Thyroid gland (tissue), 4 donors: ENCODE measurements around the gene POLR1B.

Source experiments
- POLR2A ChIP-seq, 2 donors: fragments of 450-650 bp; IDR thresholded peaks; one replicate each; pipeline ENCODE4 v1.6.1; 2017; ENCODE audit warnings: antibody characterized with exemption in 2 of 2, mild to moderate bottlenecking in 2 of 2, moderate library complexity in 1 of 2
- TF ChIP-seq, protein P1 (sequence below), 6 experiments: fragments of 200-600 bp in 3 of 6; fragments of 450-650 bp in 3 of 6; sonication (generic) in 3 of 6; IDR thresholded peaks; one replicate each; pipeline ENCODE4 v1.5.1; 2016 to 2019; ENCODE audit warnings: antibody characterized with exemption in 6 of 6, mild to moderate bottlenecking in 2 of 6, inconsistent platforms in 1 of 6, moderate library complexity in 1 of 6

DNA sequence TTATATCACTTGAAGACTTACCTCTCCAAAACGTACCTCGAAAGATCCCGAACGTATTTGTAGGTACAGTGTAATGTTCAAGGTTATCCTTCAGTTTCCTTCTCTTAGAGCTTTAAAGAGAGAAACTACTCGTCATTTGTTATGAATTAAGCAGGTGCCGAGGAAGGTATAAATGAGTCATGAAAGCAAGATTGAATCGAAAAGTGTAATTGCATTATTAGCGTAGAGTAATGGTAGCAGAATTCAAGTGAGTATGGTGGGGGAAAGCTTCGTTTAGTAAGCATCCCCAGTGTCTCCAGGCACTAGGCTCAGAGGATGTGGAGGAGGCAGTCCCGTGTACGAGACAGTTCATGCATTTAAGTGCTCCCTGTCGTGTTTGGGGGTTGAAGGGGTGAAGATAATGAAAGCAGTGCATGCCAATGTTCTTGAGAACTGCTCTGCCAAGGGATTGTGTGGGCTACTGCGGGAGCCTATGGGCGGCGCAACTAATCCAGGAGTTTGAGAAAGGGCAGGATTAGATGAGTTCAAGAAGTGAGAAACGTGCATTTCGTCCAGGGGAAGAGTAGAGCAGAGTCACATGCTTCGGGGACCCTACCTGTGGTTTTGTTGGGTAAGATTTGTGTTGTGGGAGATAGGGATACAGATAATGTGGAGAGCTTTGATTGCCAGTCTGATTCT, 858 bp downstream of the POLR1B start:
- TF ChIP-seq, protein P1, sequence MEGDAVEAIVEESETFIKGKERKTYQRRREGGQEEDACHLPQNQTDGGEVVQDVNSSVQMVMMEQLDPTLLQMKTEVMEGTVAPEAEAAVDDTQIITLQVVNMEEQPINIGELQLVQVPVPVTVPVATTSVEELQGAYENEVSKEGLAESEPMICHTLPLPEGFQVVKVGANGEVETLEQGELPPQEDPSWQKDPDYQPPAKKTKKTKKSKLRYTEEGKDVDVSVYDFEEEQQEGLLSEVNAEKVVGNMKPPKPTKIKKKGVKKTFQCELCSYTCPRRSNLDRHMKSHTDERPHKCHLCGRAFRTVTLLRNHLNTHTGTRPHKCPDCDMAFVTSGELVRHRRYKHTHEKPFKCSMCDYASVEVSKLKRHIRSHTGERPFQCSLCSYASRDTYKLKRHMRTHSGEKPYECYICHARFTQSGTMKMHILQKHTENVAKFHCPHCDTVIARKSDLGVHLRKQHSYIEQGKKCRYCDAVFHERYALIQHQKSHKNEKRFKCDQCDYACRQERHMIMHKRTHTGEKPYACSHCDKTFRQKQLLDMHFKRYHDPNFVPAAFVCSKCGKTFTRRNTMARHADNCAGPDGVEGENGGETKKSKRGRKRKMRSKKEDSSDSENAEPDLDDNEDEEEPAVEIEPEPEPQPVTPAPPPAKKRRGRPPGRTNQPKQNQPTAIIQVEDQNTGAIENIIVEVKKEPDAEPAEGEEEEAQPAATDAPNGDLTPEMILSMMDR (IDR thresholded peaks at IDR 0.05) = no peak
- no peak for TF ChIP-seq POLR2A (IDR thresholded peaks at IDR 0.05)
